Stimulated activated CD4-positive, alpha-beta T cell treated with anti-CD3 and anti-CD28 coated beads, Interleukin-4, amount 100 ng/mL, for 1 hour (primary cell): Measurements from ENCODE around the gene COPS8.

Source experiments
- DNase-seq: peaks from one replicate; pipeline ENCODE4 v3.0.0-alpha.2; 2020

The COPS8 gene

DNA sequence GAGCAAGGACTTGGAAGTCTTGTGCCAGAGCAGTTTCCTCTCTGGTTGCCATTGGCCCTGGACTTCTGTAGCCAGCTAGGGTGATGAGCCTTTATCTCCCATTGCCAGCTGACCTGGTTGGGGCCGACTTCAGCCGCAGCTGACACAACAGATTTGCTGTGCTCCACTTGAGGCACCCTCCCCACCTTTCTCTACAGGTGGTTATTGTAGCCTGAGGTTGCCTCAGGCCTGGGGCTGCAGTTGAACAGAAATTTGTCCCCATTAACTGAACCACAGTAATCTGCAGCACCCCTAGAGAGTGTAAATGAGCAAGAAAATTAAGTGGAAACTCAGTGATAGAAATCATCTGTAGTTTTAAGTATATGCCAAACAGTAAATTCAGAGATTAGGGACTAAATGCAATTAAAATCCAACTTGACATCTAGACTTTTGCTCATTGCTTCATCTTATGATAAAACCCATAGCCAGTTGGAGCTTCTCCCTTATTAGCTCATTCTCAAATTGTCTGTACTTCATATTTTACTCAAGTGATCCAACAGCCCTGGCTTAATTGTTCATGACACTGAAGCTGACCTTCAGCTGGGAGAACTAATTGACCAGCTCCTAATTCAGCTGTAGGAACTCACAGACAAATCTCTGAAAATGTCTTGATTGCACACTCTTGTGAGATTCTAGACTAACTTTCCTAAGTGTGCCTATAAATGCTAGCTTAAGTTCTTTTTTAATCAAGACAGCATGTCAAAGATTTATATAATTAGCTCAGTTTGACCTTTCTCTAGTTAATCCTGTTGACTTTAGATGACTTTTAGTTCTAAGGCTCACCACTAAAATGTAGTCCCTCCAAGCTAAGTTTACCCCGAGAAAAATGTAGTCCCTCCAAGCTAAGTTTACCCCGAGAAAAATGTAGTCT, 48.9 kb downstream of the COPS8 start:
- no peak for DNase-seq

DNA sequence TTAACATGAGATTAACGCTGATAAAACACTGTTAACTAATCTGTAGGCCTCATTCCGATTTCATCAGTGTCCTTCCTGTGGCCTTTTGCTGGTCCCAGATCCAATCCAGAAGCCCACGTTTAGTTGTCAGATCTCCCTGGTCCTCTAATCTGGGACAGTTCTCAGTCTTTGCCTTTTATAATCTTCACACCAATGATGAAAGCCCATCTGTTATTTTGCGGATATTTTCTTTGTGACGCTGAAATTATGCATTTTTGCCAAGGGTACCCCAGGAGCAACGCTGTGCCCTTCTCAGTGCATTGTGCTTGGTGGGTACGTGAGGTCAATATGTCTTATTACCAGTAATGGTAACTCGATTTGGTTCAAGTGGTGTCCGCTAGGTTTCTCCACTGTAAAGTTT, 51.1 kb downstream of the COPS8 start:
- DNase-seq: no peak

DNA sequence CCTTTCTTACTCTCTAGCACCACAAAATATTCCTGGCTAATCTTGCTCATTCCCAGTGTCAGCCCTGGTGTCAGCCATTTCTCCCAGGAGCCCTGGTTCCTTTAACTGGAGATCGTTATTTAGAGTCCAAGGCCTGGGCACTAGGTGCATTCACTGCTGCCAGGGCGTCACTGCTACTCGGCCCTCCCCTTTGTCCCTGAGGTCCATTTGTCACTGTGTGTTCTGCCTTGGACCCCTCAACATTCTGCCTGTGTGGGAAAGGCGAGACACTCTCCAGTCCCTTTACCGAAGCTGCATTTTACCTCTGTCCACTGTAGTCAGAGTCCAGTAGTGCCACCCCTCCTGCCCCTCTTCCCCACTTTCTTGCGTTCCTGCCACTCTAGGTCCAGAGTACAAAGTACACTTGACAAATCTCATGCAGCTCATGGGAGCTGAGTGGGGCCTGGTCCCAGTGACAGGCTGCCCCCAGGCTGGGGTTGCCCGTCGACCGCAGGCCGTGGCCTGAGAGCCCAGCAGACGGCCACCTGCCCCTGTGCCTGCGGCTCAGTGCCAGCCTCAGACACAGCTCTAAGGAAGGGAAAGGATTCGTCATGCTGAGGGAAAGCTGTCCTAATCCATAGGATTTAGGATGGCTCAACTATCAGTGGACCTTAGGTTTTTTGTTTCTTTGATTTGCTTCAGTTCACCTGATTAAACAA, 52.1 kb downstream of the COPS8 start:
- no peak for DNase-seq

DNA sequence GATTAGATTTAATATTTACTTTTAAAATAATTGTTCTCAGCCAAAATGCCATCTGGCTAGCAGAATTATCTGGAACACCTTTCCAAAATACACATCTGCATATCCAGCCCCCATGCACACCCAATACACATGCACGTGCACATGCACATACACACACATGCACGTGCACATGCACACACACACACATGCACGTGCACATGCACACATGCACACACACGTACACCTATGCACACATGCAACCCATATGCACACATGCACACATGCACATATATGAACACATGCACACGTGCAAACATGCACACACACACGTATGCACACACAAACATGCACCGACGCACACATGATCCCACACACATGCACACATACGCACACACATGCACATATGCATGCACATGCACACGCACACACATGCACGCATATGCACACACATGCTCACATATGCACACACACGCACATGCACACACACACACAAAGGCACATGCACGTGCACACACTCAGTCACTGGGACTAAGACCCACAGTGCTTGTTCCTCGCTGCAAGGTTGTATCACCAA, 53.5 kb downstream of the COPS8 start:
- DNase-seq: no peak

DNA sequence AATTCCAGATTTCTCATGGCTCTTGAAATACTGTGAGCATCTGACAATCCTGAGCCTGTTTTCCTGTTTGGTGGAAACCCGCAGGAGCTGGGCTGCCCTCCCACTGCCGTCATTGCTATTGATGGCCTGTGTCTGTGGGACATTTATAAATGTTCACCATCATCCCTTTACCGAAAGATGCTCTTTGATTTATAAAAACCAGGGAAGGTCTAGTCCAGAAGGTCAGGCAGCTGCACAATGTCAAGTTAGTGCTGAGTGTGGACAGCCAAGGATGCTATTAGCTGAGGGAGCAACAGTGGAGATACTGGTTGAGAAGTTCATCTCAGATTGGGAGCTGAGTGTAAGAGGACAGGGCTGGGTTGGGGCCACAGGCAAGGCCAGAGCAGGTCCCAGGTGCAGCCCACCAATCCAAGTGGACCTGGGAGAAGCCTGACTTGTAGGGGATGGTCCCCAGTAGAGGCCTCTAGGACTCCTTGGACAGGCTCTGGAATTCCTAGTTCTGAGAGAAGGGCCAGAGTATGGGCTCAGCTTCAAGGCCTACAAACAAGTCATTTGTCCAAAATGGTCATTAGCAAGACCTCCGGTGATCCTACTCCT, 55.1 kb downstream of the COPS8 start:
- no peak for DNase-seq

DNA sequence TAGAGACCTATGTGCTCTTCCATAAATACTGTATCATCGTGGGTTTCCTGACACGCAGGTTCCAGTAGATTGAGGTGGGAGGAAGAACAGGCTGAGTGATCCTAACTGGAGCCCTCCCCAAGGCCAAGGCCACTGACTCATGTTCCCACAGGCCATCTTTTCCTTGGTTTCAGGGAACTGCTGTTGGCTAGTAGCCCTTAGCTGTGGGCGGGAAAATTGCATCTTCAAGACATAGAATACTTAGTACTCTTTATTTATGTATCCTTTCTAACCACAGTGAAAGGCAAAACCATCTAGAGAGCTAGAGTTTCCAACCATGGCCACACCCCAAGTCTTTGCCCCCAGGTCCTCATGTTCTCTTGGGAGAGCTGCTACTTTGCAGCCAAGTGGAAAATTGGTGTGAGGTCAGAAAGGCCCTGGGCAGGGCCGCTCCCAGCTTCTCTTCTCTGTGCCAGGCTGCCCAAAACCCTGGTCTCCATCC, 55.9 kb downstream of the COPS8 start:
- DNase-seq: no peak

DNA sequence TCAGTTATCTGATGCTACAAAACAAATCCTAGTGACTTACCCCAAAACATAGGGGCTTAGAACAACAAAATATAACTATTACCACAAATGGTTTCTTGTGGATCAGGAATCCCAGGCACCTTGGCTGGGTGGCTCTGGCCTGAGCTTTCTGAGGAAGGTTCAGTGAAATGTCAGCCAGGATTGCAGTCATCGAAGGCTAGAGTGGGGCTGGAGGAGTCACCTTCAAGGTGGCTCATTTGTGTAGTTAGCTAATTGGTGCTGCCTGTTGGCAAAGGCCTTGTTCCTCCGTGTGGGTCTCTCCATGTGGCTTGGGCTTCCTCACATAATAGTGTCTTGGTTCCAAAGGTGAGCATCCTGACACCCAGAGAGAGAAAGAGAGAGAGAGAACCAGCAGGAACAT, 57.4 kb downstream of the COPS8 start:
- DNase-seq: no peak

DNA sequence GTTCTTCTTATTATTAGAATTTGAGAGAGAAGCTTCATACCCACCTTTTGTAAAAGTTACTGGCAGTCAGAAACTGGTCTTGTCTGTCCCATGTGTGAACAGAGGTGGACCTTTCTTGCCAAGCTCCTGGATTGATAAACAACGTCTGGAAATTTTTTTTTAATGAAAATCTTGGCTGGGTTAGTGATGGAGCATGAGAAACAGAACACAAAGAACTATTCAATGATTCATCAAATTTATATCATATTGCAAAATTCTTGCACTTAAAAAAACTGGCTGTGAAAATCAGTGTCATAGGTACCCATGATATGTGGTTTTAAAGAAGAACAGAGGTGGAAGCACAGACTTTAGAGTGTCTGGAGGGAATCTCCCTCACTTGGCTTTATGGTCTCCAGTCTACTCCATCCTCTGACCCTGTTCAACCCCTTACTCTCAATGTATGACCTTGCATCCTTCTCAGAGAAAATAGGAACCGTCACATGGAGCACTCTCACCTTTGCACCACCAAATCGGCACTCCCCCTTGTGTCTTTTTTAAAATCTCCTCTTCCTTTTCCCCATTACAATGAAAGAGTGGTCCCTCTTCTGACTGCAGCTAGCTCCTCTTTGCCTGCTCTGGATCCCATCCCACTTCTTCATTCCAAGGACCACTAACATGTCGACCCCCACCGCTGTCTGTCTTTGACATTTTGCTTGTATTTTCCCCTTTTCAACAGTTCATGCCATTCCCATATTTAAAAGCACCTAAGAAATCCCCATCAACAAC, 58.2 kb downstream of the COPS8 start:
- DNase-seq: no peak

DNA sequence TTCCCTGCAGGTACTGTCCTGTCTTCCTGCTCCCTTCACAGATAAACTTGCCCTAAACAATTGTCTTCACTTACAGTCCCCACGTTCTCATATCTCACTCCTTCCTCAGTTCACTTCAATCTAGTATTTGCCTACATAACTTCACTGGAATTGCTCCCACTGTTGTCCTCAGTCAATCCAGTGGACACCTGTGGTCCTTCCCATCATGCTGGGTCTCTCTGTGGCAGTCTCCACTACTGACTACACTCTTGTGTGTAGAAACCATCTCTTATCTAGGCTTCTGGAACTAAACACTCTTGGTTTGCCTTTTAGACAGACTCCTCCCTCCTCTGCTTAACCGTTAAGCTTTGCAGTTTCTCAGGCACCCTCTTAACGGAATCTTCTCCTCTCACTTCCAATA, 58.8 kb downstream of the COPS8 start:
- DNase-seq: no peak

DNA sequence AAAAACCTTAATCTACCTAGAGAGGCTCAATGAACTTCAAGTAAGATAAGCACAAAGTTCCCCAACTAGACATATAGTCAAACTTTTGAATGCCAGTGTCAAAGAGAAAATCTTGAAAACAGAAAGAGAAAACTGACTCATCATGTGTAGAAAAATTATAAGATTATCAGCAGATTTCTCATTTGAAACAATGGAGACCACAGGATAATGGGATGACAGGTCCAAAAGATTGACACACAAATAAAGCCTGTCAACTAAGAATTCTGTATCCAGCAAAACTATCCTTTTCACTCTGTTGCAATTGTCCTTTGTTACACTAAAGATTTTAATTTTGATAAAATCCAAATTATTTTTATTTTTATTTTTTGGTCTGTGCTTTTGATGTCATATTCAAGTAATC, 61.6 kb downstream of the COPS8 start:
- DNase-seq: no peak

DNA sequence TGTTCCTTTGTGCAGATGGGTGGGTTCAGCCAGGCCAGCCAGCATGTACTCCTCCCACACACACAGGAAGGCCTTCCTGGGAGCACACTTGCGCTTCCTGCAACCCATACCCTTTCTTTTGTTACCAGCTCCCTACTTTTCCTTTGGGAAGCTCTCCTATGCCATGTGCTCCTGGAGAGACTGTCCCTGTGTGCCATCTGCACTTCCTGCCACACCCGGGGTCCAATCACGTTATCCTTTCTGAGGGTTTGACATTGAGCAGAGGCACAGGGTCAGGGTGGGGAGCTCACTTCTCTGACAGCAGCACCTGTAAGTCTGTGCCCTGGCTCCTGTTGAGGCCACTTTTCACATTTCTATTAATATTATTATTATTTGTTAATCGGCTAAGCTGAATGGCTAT, 62.9 kb downstream of the COPS8 start:
- DNase-seq: no peak

DNA sequence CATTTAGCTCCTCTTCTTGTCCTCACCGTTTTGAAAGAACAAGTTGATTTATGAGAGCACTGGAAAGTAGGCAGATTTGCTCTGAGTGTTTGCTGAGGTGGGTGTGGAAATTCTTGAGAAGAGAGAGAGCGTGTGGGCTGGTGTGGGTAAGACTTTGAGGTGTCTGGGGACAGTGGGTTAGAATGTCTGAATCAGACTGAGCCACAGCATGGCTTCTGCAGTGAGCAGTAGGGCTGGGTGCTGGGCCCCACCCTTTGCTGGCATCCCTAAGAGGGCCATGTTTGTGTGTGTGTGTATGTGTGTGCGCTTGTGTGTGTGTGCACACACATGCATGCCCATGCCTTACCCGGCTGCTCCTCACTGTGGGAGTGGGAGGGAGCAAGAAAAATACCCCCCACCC, 63.7 kb downstream of the COPS8 start:
- peak; percentile 38 for DNase-seq
